Astrocyte (in vitro differentiated cells and primary cell): ENCODE measurements around the gene FEM1C. TPM values are rescaled to one million over a fixed set of nuclear protein-coding genes. Genes with fewer than 3 reads are reported as not detected.

ENCODE experiments used
- DNase-seq: peaks from one replicate; pipeline ENCODE4 v3.0.0-alpha.2; 2010; ENCODE audit warnings: low read depth
- FAIRE-seq: peaks from 2 replicates; lab custom pipeline; 2011; peaks lifted over from hg19 to GRCh38; lab: Jason Lieb, UNC
- H2AFZ ChIP-seq: 2 replicates; pipeline ENCODE4 v1.6.0; 2012; ENCODE audit warnings: low read depth, low read length, inconsistent platforms
- H3K27ac ChIP-seq: 2 replicates; pipeline ENCODE4 v1.5.1; 2011; ENCODE audit warnings: low read depth, low read length, inconsistent platforms
- H3K27me3 ChIP-seq: 2 replicates; pipeline ENCODE4 v1.6.0; 2011; ENCODE audit warnings: low read length, inconsistent platforms; ENCODE audit not compliant: insufficient read depth
- H3K36me3 ChIP-seq: 2 replicates; pipeline ENCODE4 v1.5.1; 2011; ENCODE audit warnings: low read length, inconsistent platforms; ENCODE audit not compliant: insufficient read depth
- H3K4me1 ChIP-seq: 2 replicates; pipeline ENCODE4 v1.5.1; 2011; ENCODE audit warnings: low read length, inconsistent platforms; ENCODE audit not compliant: insufficient read depth
- H3K4me2 ChIP-seq: 2 replicates; pipeline ENCODE4 v1.6.0; 2012; ENCODE audit warnings: low read length, inconsistent platforms
- H3K4me3 ChIP-seq: 2 replicates; pipeline ENCODE4 v1.5.1; 2011; ENCODE audit warnings: low read depth, mild to moderate bottlenecking, low read length, inconsistent platforms; ENCODE audit not compliant: insufficient read depth
- H3K79me2 ChIP-seq: 2 replicates; pipeline ENCODE4 v1.6.0; 2012; ENCODE audit warnings: mild to moderate bottlenecking, low read length, inconsistent platforms; ENCODE audit not compliant: insufficient read depth
- H3K9ac ChIP-seq: 2 replicates; pipeline ENCODE4 v1.6.0; 2012; ENCODE audit warnings: mild to moderate bottlenecking, low read length, inconsistent platforms
- H3K9me3 ChIP-seq: 2 replicates; pipeline ENCODE4 v1.5.1; 2012; ENCODE audit warnings: low read depth, mild to moderate bottlenecking, low read length, inconsistent platforms; ENCODE audit not compliant: insufficient read depth
- H4K20me1 ChIP-seq: 2 replicates; pipeline ENCODE4 v1.6.0; 2012; ENCODE audit warnings: low read length, inconsistent platforms; ENCODE audit not compliant: insufficient read depth
- H3K27ac Mint-ChIP-seq: one replicate; pipeline ENCODE4 v1.8.0; 2021; ENCODE audit warnings: mild to moderate bottlenecking, mixed read lengths; ENCODE audit not compliant: unreplicated experiment
- H3K27me3 Mint-ChIP-seq: one replicate; pipeline ENCODE4 v1.8.0; 2021; ENCODE audit warnings: low read depth, mixed read lengths; ENCODE audit not compliant: unreplicated experiment
- H3K36me3 Mint-ChIP-seq: one replicate; pipeline ENCODE4 v1.8.0; 2021; ENCODE audit warnings: low read depth, mixed read lengths; ENCODE audit not compliant: unreplicated experiment
- H3K4me1 Mint-ChIP-seq: one replicate; pipeline ENCODE4 v1.8.0; 2021; ENCODE audit warnings: low read depth, mixed read lengths; ENCODE audit not compliant: unreplicated experiment
- H3K4me3 Mint-ChIP-seq: one replicate; pipeline ENCODE4 v1.8.0; 2021; ENCODE audit warnings: mild to moderate bottlenecking, moderate library complexity, mixed read lengths; ENCODE audit not compliant: unreplicated experiment
- H3K9me3 Mint-ChIP-seq: one replicate; pipeline ENCODE4 v1.8.0; 2021; ENCODE audit warnings: mild to moderate bottlenecking, mixed read lengths; ENCODE audit not compliant: unreplicated experiment
- CTCF ChIP-seq: IDR thresholded peaks from 2 replicates; pipeline ENCODE4 v1.5.1; 2011; ENCODE audit warnings: low read depth, mild to moderate bottlenecking, inconsistent platforms, low read length, moderate library complexity; ENCODE audit not compliant: insufficient read depth
- EZH2 ChIP-seq: IDR thresholded peaks from 2 replicates; pipeline ENCODE4 v1.6.1; 2012; ENCODE audit warnings: mild to moderate bottlenecking, low read length, inconsistent platforms; ENCODE audit not compliant: insufficient read depth
- total RNA-seq: library from RNA; stranded (reverse); gene quantifications from 2 replicates; pipeline ENCODE4 v1.2.1, GENCODE V29; 2021

FEM1C gene
- total RNA-seq, 1 donor from 2014 or later = 22.9 TPM

- DNase-seq = no peak
- Histone ChIP-seq H4K20me1 (no peaks in the 10 kb centered on the region), H3K9me3 (no peaks in the 10 kb centered on the region), H2AFZ (no peak overlapping the region), H3K27ac (no peak overlapping the region), H3K27me3 (no peaks in the 10 kb centered on the region), H3K4me1 (no peaks in the 10 kb centered on the region), H3K4me3 (no peak overlapping the region), H3K9ac (no peak overlapping the region), H3K36me3 (no peaks in the 10 kb centered on the region), H3K4me2 (no peak overlapping the region), H3K79me2 (no peaks in the 10 kb centered on the region)
- Mint-ChIP-seq H3K4me1 (no peaks in the 10 kb centered on the region), H3K36me3 (no peaks in the 10 kb centered on the region), H3K4me3 (no peak overlapping the region), H3K27ac (no peak overlapping the region), H3K27me3 (no peaks in the 10 kb centered on the region), H3K9me3 (no peaks in the 10 kb centered on the region)
- FAIRE-seq = no peak
- TF ChIP-seq EZH2 (no peak), CTCF (no peak)
These were observed 66.3 kb downstream of the FEM1C start for GRCh38 chr5:115478281-115478680.

GRCh38 chr5:115477581-115477980, 67.0 kb downstream of the FEM1C start:
- no peak for DNase-seq
- Histone ChIP-seq H3K9me3 (no peaks in the 10 kb centered on the region), H3K79me2 (no peaks in the 10 kb centered on the region), H3K27ac (no peak overlapping the region), H3K9ac (no peak overlapping the region), H3K36me3 (no peaks in the 10 kb centered on the region), H3K4me3 (no peak overlapping the region), H2AFZ (no peak overlapping the region), H3K27me3 (no peaks in the 10 kb centered on the region), H3K4me2 (no peak overlapping the region), H4K20me1 (no peaks in the 10 kb centered on the region), H3K4me1 (no peaks in the 10 kb centered on the region)
- Mint-ChIP-seq H3K9me3 (no peaks in the 10 kb centered on the region), H3K27me3 (no peaks in the 10 kb centered on the region), H3K4me3 (no peak overlapping the region), H3K27ac (no peak overlapping the region), H3K4me1 (no peaks in the 10 kb centered on the region), H3K36me3 (no peaks in the 10 kb centered on the region)
- FAIRE-seq = no peak
- no peak for TF ChIP-seq CTCF
- TF ChIP-seq EZH2 = no peak

GRCh38 chr5:115475788-115476187, 68.8 kb downstream of the FEM1C start:
- TF ChIP-seq CTCF (no peak), EZH2 (no peak)
- Histone ChIP-seq H2AFZ (no peak overlapping the region), H3K4me1 (no peaks in the 10 kb centered on the region), H3K4me3 (no peak overlapping the region), H3K27me3 (no peaks in the 10 kb centered on the region), H3K9me3 (no peaks in the 10 kb centered on the region), H3K4me2 (no peak overlapping the region), H3K36me3 (no peaks in the 10 kb centered on the region), H3K79me2 (no peaks in the 10 kb centered on the region), H3K9ac (no peak overlapping the region), H4K20me1 (no peaks in the 10 kb centered on the region), H3K27ac (no peak overlapping the region)
- Mint-ChIP-seq H3K9me3 (no peaks in the 10 kb centered on the region), H3K4me1 (no peaks in the 10 kb centered on the region), H3K4me3 (no peak overlapping the region), H3K36me3 (no peaks in the 10 kb centered on the region), H3K27ac (no peak overlapping the region), H3K27me3 (peaks cover 4% of the 10 kb centered on the region)
- no peak for FAIRE-seq
- no peak for DNase-seq
